OCI-M2 (cell line): ENCODE results near the gene COL8A2.

Experiments used
- DNase-seq: peaks from one replicate; lab custom pipeline; 2025; ENCODE audit not compliant: unreplicated experiment; lab: John Stamatoyannopoulos, UW

The COL8A2 gene

GRCh38 chr1:36115200-36115669 lies 9.8 kb downstream of the COL8A2 start:
- DNase-seq: no peak

GRCh38 chr1:36114371-36114770 lies 10.7 kb downstream of the COL8A2 start:
- DNase-seq: no peak

GRCh38 chr1:36112823-36113222 lies 12.2 kb downstream of the COL8A2 start:
- DNase-seq: no peak

GRCh38 chr1:36111151-36111550 lies 13.9 kb downstream of the COL8A2 start:
- DNase-seq: no peak

- DNase-seq: no peak
Observed at GRCh38 chr1:36109041-36109679, 15.9 kb downstream of the COL8A2 start.

GRCh38 chr1:36108314-36108713 lies 16.7 kb downstream of the COL8A2 start:
- no peak for DNase-seq

GRCh38 chr1:36107394-36107793 lies 17.6 kb downstream of the COL8A2 start:
- no peak for DNase-seq

- no peak for DNase-seq
Observed at GRCh38 chr1:36106269-36106668, 18.8 kb downstream of the COL8A2 start.

- no peak for DNase-seq
Observed at GRCh38 chr1:36101546-36101945, 23.5 kb downstream of the COL8A2 start.

- DNase-seq: no peak
Observed at GRCh38 chr1:36100376-36100775, 24.6 kb downstream of the COL8A2 start.

- no peak for DNase-seq
Observed at GRCh38 chr1:36099681-36100341, 25.2 kb downstream of the COL8A2 start.

- DNase-seq: no peak
Observed at GRCh38 chr1:36098650-36099365, 26.2 kb downstream of the COL8A2 start.

- DNase-seq: no peak
Observed at GRCh38 chr1:36097693-36098585, 27.1 kb downstream of the COL8A2 start.

GRCh38 chr1:36096500-36097432 lies 28.3 kb downstream of the COL8A2 start:
- DNase-seq: no peak

GRCh38 chr1:36095760-36096405 lies 29.1 kb downstream of the COL8A2 start:
- no peak for DNase-seq

GRCh38 chr1:36094621-36095061 lies 30.4 kb downstream of the COL8A2 start:
- no peak for DNase-seq

- DNase-seq: no peak
Observed at GRCh38 chr1:36093929-36094328, 31.1 kb downstream of the COL8A2 start.

GRCh38 chr1:36093226-36093625 lies 31.8 kb downstream of the COL8A2 start:
- no peak for DNase-seq

GRCh38 chr1:36092798-36093185 lies 32.2 kb downstream of the COL8A2 start:
- DNase-seq: no peak
